Endothelial cell (in vitro differentiated cells): Measurements from ENCODE around the gene ETV6. TPM values are rescaled to one million over a fixed set of nuclear protein-coding genes. Genes with fewer than 3 reads are reported as not detected.

Experiments
- DNase-seq: peaks from one replicate; pipeline ENCODE4 v3.0.0; 2021; ENCODE audit warnings: low spot score
- H3K27ac Mint-ChIP-seq: one replicate; pipeline ENCODE4 v1.8.0; 2021; ENCODE audit warnings: mixed read lengths, inconsistent platforms; ENCODE audit not compliant: unreplicated experiment
- H3K27me3 Mint-ChIP-seq: one replicate; pipeline ENCODE4 v1.8.0; 2021; ENCODE audit warnings: mild to moderate bottlenecking, moderate library complexity, mixed read lengths, inconsistent platforms; ENCODE audit not compliant: unreplicated experiment
- H3K36me3 Mint-ChIP-seq: one replicate; pipeline ENCODE4 v1.8.0; 2021; ENCODE audit warnings: mild to moderate bottlenecking, low read depth, mixed read lengths, inconsistent platforms; ENCODE audit not compliant: unreplicated experiment
- H3K4me1 Mint-ChIP-seq: one replicate; pipeline ENCODE4 v1.8.0; 2021; ENCODE audit warnings: mild to moderate bottlenecking, mixed read lengths, inconsistent platforms; ENCODE audit not compliant: unreplicated experiment
- H3K4me3 Mint-ChIP-seq: one replicate; pipeline ENCODE4 v1.8.0; 2021; ENCODE audit warnings: mild to moderate bottlenecking, mixed read lengths, inconsistent platforms; ENCODE audit not compliant: unreplicated experiment
- H3K9me3 Mint-ChIP-seq: one replicate; pipeline ENCODE4 v1.8.0; 2021; ENCODE audit warnings: mixed read lengths, inconsistent platforms; ENCODE audit not compliant: unreplicated experiment
- CTCF ChIP-seq: fragments of 200-600 bp; sonication (generic); IDR thresholded peaks from one replicate; pipeline ENCODE4 v1.5.0; 2021; ENCODE audit warnings: antibody characterized with exemption; ENCODE audit not compliant: unreplicated experiment
- total RNA-seq: library from RNA; stranded (reverse); fragmentation: NEBNext Ultra II Directional; extraction: Animal tissue kit (Norgen Biotek cat#: 25700); gene quantifications from one replicate; pipeline ENCODE4 v1.2.1, GENCODE V29; 2021; ENCODE audit not compliant: unreplicated experiment

ETV6 gene
- total RNA-seq, 1 donor from 2014 or later, result 98.7 TPM

GRCh38 chr12:11755302-11755930 is 105.9 kb downstream of the ETV6 start:
- Mint-ChIP-seq H3K27ac (no peak overlapping the region), H3K4me1 (peaks cover 68% of the 10 kb centered on the region), H3K4me3 (no peak overlapping the region), H3K27me3 (no peaks in the 10 kb centered on the region), H3K36me3 (peaks cover 32% of the 10 kb centered on the region), H3K9me3 (no peaks in the 10 kb centered on the region)
- DNase-seq, result no peak
- no peak for TF ChIP-seq CTCF

GRCh38 chr12:11756022-11756421 is 106.5 kb downstream of the ETV6 start:
- H3K4me3 Mint-ChIP-seq, result peak overlapping the region; percentile 29
- peaks cover 71% of the 10 kb centered on the region for H3K4me1 Mint-ChIP-seq
- no peaks in the 10 kb centered on the region for H3K9me3 Mint-ChIP-seq
- no peak for DNase-seq
- no peak for TF ChIP-seq CTCF
- peaks cover 33% of the 10 kb centered on the region for H3K36me3 Mint-ChIP-seq
- H3K27ac Mint-ChIP-seq, result no peak overlapping the region
- H3K27me3 Mint-ChIP-seq, result no peaks in the 10 kb centered on the region

- no peak for TF ChIP-seq CTCF
- Mint-ChIP-seq H3K4me1 (peaks cover 72% of the 10 kb centered on the region), H3K36me3 (peaks cover 33% of the 10 kb centered on the region), H3K27me3 (no peaks in the 10 kb centered on the region), H3K9me3 (no peaks in the 10 kb centered on the region), H3K27ac (no peak overlapping the region), H3K4me3 (no peak overlapping the region)
- no peak for DNase-seq
Observed at GRCh38 chr12:11756523-11756922, 107.0 kb downstream of the ETV6 start.

- DNase-seq, result no peak
- no peak overlapping the region for H3K27ac Mint-ChIP-seq
- H3K4me1 Mint-ChIP-seq, result peaks cover 72% of the 10 kb centered on the region
- H3K27me3 Mint-ChIP-seq, result no peaks in the 10 kb centered on the region
- no peak overlapping the region for H3K4me3 Mint-ChIP-seq
- TF ChIP-seq CTCF, result no peak
- no peaks in the 10 kb centered on the region for H3K9me3 Mint-ChIP-seq
- H3K36me3 Mint-ChIP-seq, result peaks cover 30% of the 10 kb centered on the region
Observed at GRCh38 chr12:11757095-11757494, 107.6 kb downstream of the ETV6 start.

GRCh38 chr12:11757531-11757930 is 108.1 kb downstream of the ETV6 start:
- H3K36me3 Mint-ChIP-seq, result peaks cover 25% of the 10 kb centered on the region
- H3K27ac Mint-ChIP-seq, result peak overlapping the region; percentile 36
- H3K9me3 Mint-ChIP-seq, result no peaks in the 10 kb centered on the region
- H3K4me1 Mint-ChIP-seq, result peaks cover 72% of the 10 kb centered on the region
- no peak for TF ChIP-seq CTCF
- DNase-seq, result no peak
- H3K27me3 Mint-ChIP-seq, result no peaks in the 10 kb centered on the region
- H3K4me3 Mint-ChIP-seq, result no peak overlapping the region
